ENCODE results near the gene AIPL1.

The AIPL1 gene

DNA sequence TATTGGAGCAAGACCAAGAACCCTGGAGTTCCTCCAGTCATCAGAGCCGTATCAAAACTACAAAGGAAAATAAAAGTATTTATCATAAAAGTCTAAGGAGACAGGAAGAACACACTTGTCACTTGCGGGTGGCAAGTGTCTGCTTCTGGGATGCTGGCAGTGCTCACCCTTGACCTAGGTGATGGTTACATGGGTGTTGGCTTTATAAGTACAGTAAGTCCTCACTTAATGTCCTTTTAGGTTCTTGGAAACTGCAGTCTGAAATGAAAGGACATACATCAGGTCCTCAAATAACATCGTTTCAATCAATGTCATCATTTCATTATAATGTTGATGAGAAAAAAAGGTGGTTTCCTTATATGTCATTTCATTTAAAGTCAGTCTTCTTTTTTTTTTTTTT is 3.0 kb upstream of the AIPL1 start:
- H3K4me3 ChIP-seq (replicated peaks; ENCODE audit: low read depth, low read length): no peak overlapping the region
- TF ChIP-seq CTCF (IDR thresholded peaks at IDR 0.05; ENCODE audit: low read length, missing control alignments): no peak

DNA sequence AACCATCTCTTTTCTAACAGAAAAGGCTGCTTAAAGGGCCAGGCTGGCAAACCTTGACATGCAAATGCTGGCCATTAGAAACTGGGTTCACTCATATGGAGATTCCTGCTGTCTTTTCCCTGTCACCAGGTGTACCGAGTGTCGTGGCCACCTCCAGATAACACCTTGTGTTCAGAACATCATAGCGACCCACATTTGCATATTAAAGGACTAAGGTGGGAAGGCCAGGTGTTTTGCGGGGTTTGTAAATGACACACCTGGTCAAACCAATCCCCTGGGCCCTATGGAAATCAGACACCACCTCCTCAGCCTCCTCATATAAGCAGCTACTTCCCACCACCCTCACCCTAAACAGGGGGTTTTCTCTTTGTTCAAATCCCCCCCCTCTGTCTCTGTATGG is 2.5 kb upstream of the AIPL1 start:
- no peak for TF ChIP-seq CTCF (IDR thresholded peaks at IDR 0.05; ENCODE audit: low read length, missing control alignments)
- DNase-seq (ENCODE audit: low read depth): no peak
- no peak overlapping the region for H3K4me3 ChIP-seq (replicated peaks; ENCODE audit: low read depth, low read length)

More for the DNA sequence above, 3.0 kb upstream of the AIPL1 start:
- no peak for DNase-seq (ENCODE audit: low read depth)

- DNase-seq (ENCODE audit: low read depth): peak; percentile 76
- TF ChIP-seq CTCF (IDR thresholded peaks at IDR 0.05; ENCODE audit: low read length, missing control alignments): peak; percentile 86
- no peak overlapping the region for H3K4me3 ChIP-seq (replicated peaks; ENCODE audit: low read depth, low read length)
Measured at GRCh38 chr17:6435968-6436367, 1.0 kb upstream of the AIPL1 start.

DNA sequence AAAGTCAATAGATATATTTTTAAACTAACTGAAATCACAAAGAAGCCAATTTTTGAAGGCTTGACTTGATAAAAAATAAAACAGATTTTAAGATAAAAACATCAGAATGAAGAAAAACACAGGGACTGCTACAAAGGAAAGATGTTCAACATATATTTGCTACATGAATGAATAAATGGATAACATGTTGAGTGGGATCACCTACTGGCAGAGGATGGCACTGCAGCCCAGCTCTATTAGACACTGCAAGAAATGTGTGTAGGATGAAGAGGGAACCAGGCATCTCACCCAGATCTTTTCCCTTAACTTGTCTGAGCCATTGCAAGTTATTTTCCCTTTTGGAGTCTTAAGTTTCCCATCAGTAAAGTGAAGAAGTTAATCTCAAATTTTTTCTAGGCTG is 4.2 kb downstream of the AIPL1 start:
- peak; percentile 35 for TF ChIP-seq CTCF (IDR thresholded peaks at IDR 0.05; ENCODE audit: low read length, missing control alignments)
- no peak for DNase-seq (ENCODE audit: low read depth)

GRCh38 chr17:6429266-6429665 is 5.7 kb downstream of the AIPL1 start:
- no peak overlapping the region for H3K4me3 ChIP-seq (replicated peaks; ENCODE audit: low read depth, low read length)
- no peak for TF ChIP-seq CTCF (IDR thresholded peaks at IDR 0.05; ENCODE audit: low read length, missing control alignments)
- DNase-seq (ENCODE audit: low read depth): no peak

More for the DNA sequence above, 4.2 kb downstream of the AIPL1 start:
- no peak overlapping the region for H3K4me3 ChIP-seq (replicated peaks; ENCODE audit: low read depth, low read length)

DNA sequence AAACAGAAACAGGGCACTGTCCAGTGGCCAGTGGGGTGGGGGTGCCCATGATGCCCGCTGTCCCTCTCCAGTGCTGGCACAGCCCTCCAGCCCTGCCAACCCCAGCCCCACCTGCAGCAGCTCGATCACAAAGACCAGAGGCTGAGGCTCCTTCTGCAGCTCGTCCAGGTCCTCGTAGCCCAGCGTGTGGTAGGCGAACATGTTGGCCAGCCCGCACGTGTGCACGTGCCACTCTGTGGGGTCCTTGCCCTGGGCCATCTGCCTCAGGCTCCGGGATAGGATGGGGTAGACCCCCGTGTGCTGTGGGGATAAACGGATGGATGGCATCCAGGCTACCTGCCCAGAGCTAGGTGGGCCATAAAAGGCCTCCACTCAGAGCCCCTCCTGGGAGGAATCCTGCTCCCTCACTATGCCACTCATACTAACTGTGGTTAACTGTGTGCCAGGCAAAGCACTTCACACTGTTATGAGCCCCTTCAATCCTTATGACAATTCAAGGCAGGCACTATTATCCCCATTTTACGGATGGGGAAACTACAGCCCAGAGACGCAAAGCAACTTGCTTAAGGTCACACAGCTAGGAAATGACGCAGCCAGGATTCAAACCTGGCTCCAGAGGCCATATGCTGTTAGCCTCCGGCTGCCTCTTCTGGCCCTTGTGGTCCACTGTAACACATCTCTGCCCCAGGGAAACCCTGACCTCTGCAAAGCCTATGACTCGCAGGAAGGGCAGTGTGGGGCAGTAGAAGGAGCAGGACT is 6.5 kb downstream of the AIPL1 start:
- no peak overlapping the region for H3K4me3 ChIP-seq (replicated peaks; ENCODE audit: low read depth, low read length)
- TF ChIP-seq CTCF (IDR thresholded peaks at IDR 0.05; ENCODE audit: low read length, missing control alignments): no peak
- no peak for DNase-seq (ENCODE audit: low read depth)

DNA sequence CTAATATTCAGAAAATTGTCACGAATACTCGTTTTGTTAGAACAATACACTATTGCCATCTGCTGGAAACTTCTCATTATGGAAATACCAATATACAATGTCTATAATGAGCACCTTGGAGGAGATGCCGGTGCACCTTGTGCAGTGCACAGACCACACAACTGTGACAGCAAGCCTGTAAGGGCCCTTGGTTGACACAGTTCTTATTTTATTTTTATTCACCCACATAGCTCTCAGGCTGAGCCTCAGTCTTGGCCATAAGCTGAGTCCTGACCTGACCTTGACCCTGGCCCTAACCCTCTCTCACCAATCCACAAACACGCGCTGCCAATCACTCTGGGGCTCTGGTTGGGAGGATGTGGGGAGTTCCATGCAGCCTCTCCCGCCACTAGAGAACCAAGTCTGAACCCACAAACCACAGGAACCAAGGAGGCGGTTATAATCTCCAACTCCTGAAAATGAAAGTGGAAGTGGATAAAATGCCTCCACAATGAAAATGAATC is 7.6 kb downstream of the AIPL1 start:
- TF ChIP-seq CTCF (IDR thresholded peaks at IDR 0.05; ENCODE audit: low read length, missing control alignments): no peak
- no peak overlapping the region for H3K4me3 ChIP-seq (replicated peaks; ENCODE audit: low read depth, low read length)
- no peak for DNase-seq (ENCODE audit: low read depth)

Measured in fibroblast of pulmonary artery (primary cell).